OCI-LY3 (cell line): ENCODE measurements around the gene NECAB3.

Experiments used
- EZH2phosphoT487 ChIP-seq: fragments of 200-600 bp; shearing (Covaris generic); IDR thresholded peaks from 2 replicates; pipeline ENCODE4 v1.6.1; 2018; ENCODE audit warnings: antibody characterized with exemption, mixed run types, low read depth
- TF ChIP-seq, protein P1 (sequence below): fragments of 200-600, 300-600 bp; sonication (generic); IDR thresholded peaks from 2 replicates; pipeline ENCODE4 v1.5.1; 2014; ENCODE audit warnings: antibody characterized with exemption, low read length, low read depth

DNA sequence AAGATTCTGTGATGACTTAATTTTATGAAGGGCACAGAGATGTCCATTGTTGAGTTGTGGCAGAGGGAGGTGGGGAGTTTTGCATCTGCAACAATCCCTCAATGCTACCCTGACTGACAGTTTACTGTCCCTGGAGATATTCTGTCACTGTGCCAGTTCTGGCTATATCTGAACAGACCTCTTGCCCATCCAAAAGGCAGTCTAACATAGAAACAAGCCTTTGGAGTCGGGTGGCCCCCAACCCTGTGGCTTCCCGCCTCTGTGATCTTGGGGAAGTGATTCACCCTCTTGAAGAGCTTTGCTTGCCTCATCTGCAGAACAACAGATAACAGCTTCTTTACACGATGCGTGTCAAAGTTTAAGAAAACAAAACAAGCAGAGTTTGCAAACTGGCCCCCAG is 15.7 kb upstream of the NECAB3 start:
- TF ChIP-seq, protein P1, sequence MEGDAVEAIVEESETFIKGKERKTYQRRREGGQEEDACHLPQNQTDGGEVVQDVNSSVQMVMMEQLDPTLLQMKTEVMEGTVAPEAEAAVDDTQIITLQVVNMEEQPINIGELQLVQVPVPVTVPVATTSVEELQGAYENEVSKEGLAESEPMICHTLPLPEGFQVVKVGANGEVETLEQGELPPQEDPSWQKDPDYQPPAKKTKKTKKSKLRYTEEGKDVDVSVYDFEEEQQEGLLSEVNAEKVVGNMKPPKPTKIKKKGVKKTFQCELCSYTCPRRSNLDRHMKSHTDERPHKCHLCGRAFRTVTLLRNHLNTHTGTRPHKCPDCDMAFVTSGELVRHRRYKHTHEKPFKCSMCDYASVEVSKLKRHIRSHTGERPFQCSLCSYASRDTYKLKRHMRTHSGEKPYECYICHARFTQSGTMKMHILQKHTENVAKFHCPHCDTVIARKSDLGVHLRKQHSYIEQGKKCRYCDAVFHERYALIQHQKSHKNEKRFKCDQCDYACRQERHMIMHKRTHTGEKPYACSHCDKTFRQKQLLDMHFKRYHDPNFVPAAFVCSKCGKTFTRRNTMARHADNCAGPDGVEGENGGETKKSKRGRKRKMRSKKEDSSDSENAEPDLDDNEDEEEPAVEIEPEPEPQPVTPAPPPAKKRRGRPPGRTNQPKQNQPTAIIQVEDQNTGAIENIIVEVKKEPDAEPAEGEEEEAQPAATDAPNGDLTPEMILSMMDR, result no peak
- no peak for TF ChIP-seq EZH2phosphoT487
